ENCODE results near the gene ONECUT3.

DNA sequence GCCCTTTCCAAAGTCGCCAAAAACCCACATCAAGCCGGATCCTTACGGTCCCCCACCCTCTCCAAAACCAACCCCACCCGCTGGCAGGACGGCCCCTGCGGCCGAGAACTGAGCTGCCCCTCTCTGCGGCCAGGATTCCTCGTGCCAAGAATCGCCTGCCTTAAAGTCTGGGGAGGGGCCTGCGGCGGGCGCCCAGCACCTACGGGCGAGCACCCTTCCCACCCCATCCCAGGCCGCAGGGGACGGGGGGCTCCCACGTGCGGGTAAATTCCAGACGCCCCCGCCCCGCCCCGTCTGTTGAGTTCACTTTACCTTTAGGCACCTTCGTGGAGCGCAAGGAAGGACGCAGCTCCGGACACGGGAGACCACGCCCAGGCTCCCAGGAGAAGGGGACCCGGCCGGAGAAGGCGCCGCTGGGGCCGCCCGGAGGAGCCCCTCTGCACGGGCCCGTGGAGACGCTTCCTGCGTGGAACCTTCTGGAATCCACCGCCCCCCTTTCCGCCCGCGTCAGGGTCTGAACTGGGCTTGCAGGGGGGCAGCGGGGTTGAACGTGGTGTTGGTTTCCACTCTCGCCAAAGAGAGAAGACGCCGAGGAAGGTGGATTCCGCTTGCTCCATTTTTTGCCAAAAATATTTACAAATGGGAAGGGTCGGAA is 22.8 kb downstream of the ONECUT3 start:
- no peak for TF ChIP-seq CTCF (conservative IDR thresholded peaks at IDR 0.05; ENCODE audit: low read length)
- no peak for TF ChIP-seq EZH2phosphoT487 (IDR thresholded peaks at IDR 0.05; ENCODE audit: borderline replicate concordance, low read depth, low read length)

Data from OCI-LY7 (cell line).